B cell (primary cell): ENCODE measurements around the gene G2E3. TPM values are rescaled to one million over a fixed set of nuclear protein-coding genes. Genes with fewer than 3 reads are reported as not detected.

ENCODE experiments used
- ATAC-seq: fragments of 200-7000 bp; cut with Tn5 transposase; one replicate; pipeline ENCODE4 v1.10.0; 2021; ENCODE audit warnings: low read depth, mild to moderate bottlenecking, moderate number of reproducible peaks, moderate library complexity
- CTCF ChIA-PET: fragments of 350-600 bp; sonication (Branson Sonifier 250); formaldehyde crosslinking; loops from one replicate; lab custom pipeline; 2021; ENCODE audit warnings: antibody characterized with exemption, inconsistent platforms; lab: Charles Lee
- POLR2A ChIA-PET: fragments of 350-600 bp; sonication (Branson Sonifier 250); formaldehyde crosslinking; loops from one replicate; lab custom pipeline; 2021; ENCODE audit warnings: antibody characterized with exemption; lab: Charles Lee
- DNase-seq: peaks from one replicate; pipeline ENCODE4 v3.0.0; 2013
- H2AFZ ChIP-seq: 2 replicates; pipeline ENCODE4 v1.6.1; 2012; ENCODE audit warnings: mild to moderate bottlenecking, low read depth, low read length; ENCODE audit not compliant: insufficient read depth, poor library complexity, severe bottlenecking
- H3K27ac ChIP-seq, 2 donors: 1 replicate in 1 of 2; 2 replicates in 1 of 2; pipeline ENCODE4 v1.5.1; 2012 to 2013; ENCODE audit warnings: low read length in 2 of 2, mild to moderate bottlenecking in 2 of 2, moderate library complexity in 1 of 2
- H3K27me3 ChIP-seq, 4 experiments: fragments of 200-600 bp in 1 of 4; sonication (generic) in 1 of 4; replicated peaks in 1 of 4; 1 replicate in 2 of 4; 2 replicates in 2 of 4; pipeline versions ENCODE4 v1.6.1 to v1.7.0; 2013 to 2016; ENCODE audit warnings: low read length in 3 of 4, mild to moderate bottlenecking in 2 of 4, mixed read lengths in 1 of 4, moderate library complexity in 1 of 4; ENCODE audit not compliant: insufficient read depth in 4 of 4, control insufficient read depth in 3 of 4; ENCODE audit errors: control extremely low read depth in 1 of 4
- H3K36me3 ChIP-seq, 2 experiments: replicated peaks in 1 of 2; 1 replicate in 1 of 2; 2 replicates in 1 of 2; pipeline versions ENCODE4 v1.6.1 to v1.7.1; 2013; ENCODE audit warnings: low read length in 1 of 2; ENCODE audit not compliant: insufficient read depth in 2 of 2, control insufficient read depth in 1 of 2; ENCODE audit errors: control extremely low read depth in 1 of 2, extremely low read depth in 1 of 2
- H3K4me1 ChIP-seq, 2 donors: fragments of 200-600 bp in 1 of 2; sonication (generic) in 1 of 2; 1 replicate in 1 of 2; 2 replicates in 1 of 2; pipeline versions ENCODE4 v1.5.1 to v1.6.1; 2013 to 2017; ENCODE audit warnings: low read length in 2 of 2; ENCODE audit not compliant: control insufficient read depth in 2 of 2, insufficient read depth in 2 of 2
- H3K4me2 ChIP-seq: replicated peaks from 2 replicates; pipeline ENCODE3; 2012; ENCODE audit warnings: mild to moderate bottlenecking, low read depth, low read length; ENCODE audit not compliant: poor library complexity, severe bottlenecking
- H3K4me3 ChIP-seq, 5 experiments: fragments of 200-600 bp in 1 of 5; sonication (generic) in 1 of 5; 1 replicate in 3 of 5; 2 replicates in 2 of 5; pipeline versions ENCODE4 v1.5.1 to v1.7.0; 2011 to 2016; ENCODE audit warnings: low read length in 4 of 5, mild to moderate bottlenecking in 4 of 5, low read depth in 2 of 5, control low read depth in 1 of 5, moderate library complexity in 1 of 5; ENCODE audit not compliant: insufficient read depth in 1 of 5; ENCODE audit errors: control extremely low read depth in 1 of 5, extremely low read depth in 1 of 5
- H3K79me2 ChIP-seq: fragments of 200-600 bp; sonication (generic); one replicate; pipeline ENCODE4 v1.6.0; 2016; ENCODE audit warnings: low read length; ENCODE audit not compliant: control insufficient read depth, insufficient read depth
- H3K9ac ChIP-seq: fragments of 200-600 bp; sonication (generic); 2 replicates; pipeline ENCODE4 v1.6.1; 2017; ENCODE audit warnings: mild to moderate bottlenecking, low read length, moderate library complexity
- H3K9me3 ChIP-seq, 3 donors: one replicate each; pipeline versions ENCODE4 v1.6.1 to v1.7.1; 2013; ENCODE audit warnings: low read length in 2 of 3; ENCODE audit not compliant: control insufficient read depth in 2 of 3, insufficient read depth in 1 of 3; ENCODE audit errors: control extremely low read depth in 1 of 3
- H4K20me1 ChIP-seq: 2 replicates; pipeline ENCODE4 v1.6.0; 2012; ENCODE audit warnings: mild to moderate bottlenecking, low read length; ENCODE audit not compliant: insufficient read depth, control insufficient read depth, poor library complexity, severe bottlenecking
- H3K27ac Mint-ChIP-seq: one replicate; pipeline ENCODE4 v1.8.0; 2021; ENCODE audit warnings: mixed read lengths
- H3K27me3 Mint-ChIP-seq: one replicate; pipeline ENCODE4 v1.8.0; 2021; ENCODE audit warnings: mixed read lengths
- H3K4me1 Mint-ChIP-seq: one replicate; pipeline ENCODE4 v1.8.0; 2021; ENCODE audit warnings: mixed read lengths
- H3K4me3 Mint-ChIP-seq: one replicate; pipeline ENCODE4 v1.8.0; 2021; ENCODE audit warnings: mixed read lengths
- H3K9me3 Mint-ChIP-seq: one replicate; pipeline ENCODE4 v1.8.0; 2022; ENCODE audit warnings: mixed read lengths; ENCODE audit not compliant: insufficient read depth
- EZH2 ChIP-seq: IDR thresholded peaks from 2 replicates; pipeline ENCODE4 v1.6.1; 2012; ENCODE audit warnings: borderline replicate concordance, low read depth, mild to moderate bottlenecking, moderate library complexity, low read length; ENCODE audit not compliant: insufficient read depth, poor library complexity, severe bottlenecking
- WGBS: methylation state at CpG from one replicate; pipeline ENCODE4 v1.1.5; 2013; ENCODE audit warnings: missing lambda C conversion rate; ENCODE audit not compliant: insufficient coverage; 5-methylcytosine and 5-hydroxymethylcytosine counted together
- intact Hi-C: fragments of 100-400 bp; cut with micrococcal nuclease; formaldehyde crosslinking; loops from one replicate; pipeline ENCODE4 v1.10.0; 2022
- polyA plus RNA-seq: library from polyadenylated mRNA; depleted of rRNA; stranded (reverse); fragments of >200 nt; gene quantifications from 2 replicates; pipeline ENCODE4 v1.2.3, GENCODE V29; 2012
- total RNA-seq, 2 donors: library from RNA; stranded (reverse); fragments of 120-200 nt in 1 of 2; gene quantifications; 1 replicate in 1 of 2; 2 replicates in 1 of 2; pipeline versions ENCODE4 v1.2.3 to v1.2.4, GENCODE V29; 2013 to 2022
- TF ChIP-seq, protein P1 (sequence below): fragments of 200-600 bp; IDR thresholded peaks from one replicate; pipeline ENCODE4 v1.8.0; 2022; ENCODE audit warnings: antibody characterized with exemption, mild to moderate bottlenecking

G2E3 gene
- total and polyA plus RNA-seq, 2 donors (not counting 1 experiment from before 2014, with no cell fraction given), result 6.2 to 29.2 TPM

DNA sequence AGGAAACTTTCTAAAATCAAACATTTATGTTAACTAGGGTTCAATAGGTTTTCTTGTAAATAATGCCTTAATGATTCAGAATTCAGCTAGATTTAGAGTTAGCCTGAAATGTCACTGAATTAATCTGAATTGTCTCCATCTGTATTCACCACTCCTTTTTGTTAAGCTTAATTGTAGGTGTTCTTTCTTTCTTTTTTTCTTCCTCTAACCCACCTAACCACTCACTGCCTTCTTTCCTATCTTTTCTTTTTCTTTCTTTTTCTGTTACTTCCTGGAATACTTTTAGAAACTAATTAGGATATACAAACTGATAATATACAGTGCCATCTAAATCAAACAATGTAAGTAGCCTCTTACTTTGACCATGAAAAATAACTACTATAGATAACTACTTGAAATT is 29.9 kb downstream of the G2E3 start:
- no peak overlapping the region for H3K9ac ChIP-seq
- H3K4me2 ChIP-seq, result no peak overlapping the region
- Mint-ChIP-seq H3K9me3 (peaks cover 1% of the 10 kb centered on the region), H3K4me1 (no peaks in the 10 kb centered on the region), H3K4me3 (no peak overlapping the region), H3K27me3 (no peaks in the 10 kb centered on the region), H3K27ac (no peak overlapping the region)
- no peak overlapping the region for H3K4me3 ChIP-seq
- no peaks in the 10 kb centered on the region for H3K27me3 ChIP-seq
- H3K4me1 ChIP-seq, result no peaks in the 10 kb centered on the region
- ChIA-PET CTCF (no interaction called here), POLR2A (no interaction called here)
- DNase-seq, result no peak
- peaks cover 14% of the 10 kb centered on the region for H4K20me1 ChIP-seq
- no peak overlapping the region for H2AFZ ChIP-seq
- peaks cover 27% of the 10 kb centered on the region for H3K79me2 ChIP-seq
- H3K27ac ChIP-seq, result no peak overlapping the region
- intact Hi-C loops, result no loop called here
- TF ChIP-seq, protein P1, sequence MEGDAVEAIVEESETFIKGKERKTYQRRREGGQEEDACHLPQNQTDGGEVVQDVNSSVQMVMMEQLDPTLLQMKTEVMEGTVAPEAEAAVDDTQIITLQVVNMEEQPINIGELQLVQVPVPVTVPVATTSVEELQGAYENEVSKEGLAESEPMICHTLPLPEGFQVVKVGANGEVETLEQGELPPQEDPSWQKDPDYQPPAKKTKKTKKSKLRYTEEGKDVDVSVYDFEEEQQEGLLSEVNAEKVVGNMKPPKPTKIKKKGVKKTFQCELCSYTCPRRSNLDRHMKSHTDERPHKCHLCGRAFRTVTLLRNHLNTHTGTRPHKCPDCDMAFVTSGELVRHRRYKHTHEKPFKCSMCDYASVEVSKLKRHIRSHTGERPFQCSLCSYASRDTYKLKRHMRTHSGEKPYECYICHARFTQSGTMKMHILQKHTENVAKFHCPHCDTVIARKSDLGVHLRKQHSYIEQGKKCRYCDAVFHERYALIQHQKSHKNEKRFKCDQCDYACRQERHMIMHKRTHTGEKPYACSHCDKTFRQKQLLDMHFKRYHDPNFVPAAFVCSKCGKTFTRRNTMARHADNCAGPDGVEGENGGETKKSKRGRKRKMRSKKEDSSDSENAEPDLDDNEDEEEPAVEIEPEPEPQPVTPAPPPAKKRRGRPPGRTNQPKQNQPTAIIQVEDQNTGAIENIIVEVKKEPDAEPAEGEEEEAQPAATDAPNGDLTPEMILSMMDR, result no peak
- no peak for TF ChIP-seq EZH2
- peaks cover 6 to 23% of the 10 kb centered on the region in 2 experiments for H3K36me3 ChIP-seq
- H3K9me3 ChIP-seq, result peaks cover 2 to 3% (median 3%) of the 10 kb centered on the region in 3 donors
- ATAC-seq, result no peak

DNA sequence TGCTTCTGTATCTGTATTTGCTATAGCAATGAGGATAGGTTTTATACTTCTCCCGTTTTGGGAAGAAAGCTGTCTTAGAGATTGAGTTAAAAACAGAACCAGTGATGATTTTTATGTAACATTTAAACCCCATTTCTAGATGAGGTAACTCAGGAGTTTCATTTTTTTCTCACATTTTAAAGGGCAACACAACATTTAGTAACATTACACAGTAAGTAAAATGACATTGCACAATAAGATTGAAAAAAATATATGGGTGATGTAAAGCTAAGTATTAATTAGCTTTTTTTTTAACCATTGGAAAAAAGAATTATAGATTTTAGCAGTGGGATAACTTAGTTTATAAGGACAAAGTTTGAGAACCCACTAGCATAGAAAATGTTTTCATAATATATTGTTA is 38.0 kb downstream of the G2E3 start:
- no CpG with 5 or more reads among the region's 1 CpG for WGBS
- H3K9ac ChIP-seq, result no peak overlapping the region
- ChIA-PET CTCF (no interaction called here), POLR2A (no interaction called here)
- no peaks in the 10 kb centered on the region for H4K20me1 ChIP-seq
- no peaks in the 10 kb centered on the region for H3K79me2 ChIP-seq
- DNase-seq (no peak), ATAC-seq (no peak)
- peak overlapping the region in 1 of 2 donors; percentile 11 for H3K27ac ChIP-seq
- H3K4me3 ChIP-seq, result no peak overlapping the region
- H3K9me3 ChIP-seq, result no peaks in the 10 kb centered on the region
- no peak overlapping the region for H2AFZ ChIP-seq
- no peaks in the 10 kb centered on the region for H3K4me1 ChIP-seq
- no peaks in the 10 kb centered on the region for H3K27me3 Mint-ChIP-seq
- TF ChIP-seq EZH2, result no peak
- TF ChIP-seq, protein P1, result no peak
- no peaks in the 10 kb centered on the region for H3K4me1 Mint-ChIP-seq
- H3K4me2 ChIP-seq, result no peak overlapping the region
- no peaks in the 10 kb centered on the region for H3K27me3 ChIP-seq
- no peak overlapping the region for H3K27ac Mint-ChIP-seq
- intact Hi-C loops, result no loop called here
- peaks cover 1 to 38% of the 10 kb centered on the region in 2 experiments for H3K36me3 ChIP-seq
- no peak overlapping the region for H3K4me3 Mint-ChIP-seq
- no peaks in the 10 kb centered on the region for H3K9me3 Mint-ChIP-seq
